GM21367 (cell line): ENCODE data around the gene COX7A2.

ENCODE experiments used
- ATAC-seq: cut with Tn5 transposase; IDR thresholded peaks from one replicate; pipeline ENCODE4 v1.9.1; 2021; ENCODE audit not compliant: unreplicated experiment

COX7A2 gene

GRCh38 chr6:75201901-75202672 lies 41.5 kb downstream of the COX7A2 start:
- ATAC-seq, result no peak

GRCh38 chr6:75201021-75201420 lies 42.6 kb downstream of the COX7A2 start:
- no peak for ATAC-seq

GRCh38 chr6:75199889-75200288 lies 43.7 kb downstream of the COX7A2 start:
- ATAC-seq, result no peak

GRCh38 chr6:75196081-75196687 lies 47.4 kb downstream of the COX7A2 start:
- no peak for ATAC-seq

- no peak for ATAC-seq
Observed at GRCh38 chr6:75188221-75188925, 55.2 kb downstream of the COX7A2 start.
